GM23248 (cell line): Measurements from ENCODE around the gene PNPLA1. TPM values are rescaled to one million over a fixed set of nuclear protein-coding genes. Genes with fewer than 3 reads are reported as not detected.

ENCODE experiments used
- DNase-seq: peaks from one replicate; pipeline ENCODE4 v3.0.0-alpha.2; 2015
- H2AFZ ChIP-seq: fragments of 200-600 bp; sonication (generic); 2 replicates; pipeline ENCODE4 v1.6.1; 2016; ENCODE audit warnings: antibody characterized with exemption
- H3F3A ChIP-seq: fragments of 200-600 bp; sonication (generic); 2 replicates; pipeline ENCODE4 v1.6.1; 2016; ENCODE audit warnings: mild to moderate bottlenecking, antibody characterized with exemption, mixed run types; ENCODE audit not compliant: insufficient read depth
- H3K27ac ChIP-seq: fragments of 200-600 bp; sonication (generic); 2 replicates; pipeline ENCODE4 v1.5.1; 2016; ENCODE audit warnings: mild to moderate bottlenecking
- H3K27me3 ChIP-seq: fragments of 200-600 bp; sonication (generic); replicated peaks from 2 replicates; pipeline ENCODE4 v1.6.1; 2016; ENCODE audit warnings: mild to moderate bottlenecking; ENCODE audit not compliant: insufficient read depth
- H3K36me3 ChIP-seq: fragments of 200-600 bp; sonication (generic); 2 replicates; pipeline ENCODE4 v1.6.1; 2016; ENCODE audit warnings: low read depth, mild to moderate bottlenecking
- H3K4me1 ChIP-seq: fragments of 200-600 bp; sonication (generic); 2 replicates; pipeline ENCODE4 v1.6.1; 2016; ENCODE audit warnings: mild to moderate bottlenecking; ENCODE audit not compliant: insufficient read depth
- H3K4me2 ChIP-seq: fragments of 200-600 bp; sonication (generic); one replicate; pipeline ENCODE4 v1.6.1; 2016; ENCODE audit warnings: mild to moderate bottlenecking; ENCODE audit not compliant: unreplicated experiment
- H3K4me3 ChIP-seq: fragments of 200-600 bp; sonication (generic); 2 replicates; pipeline ENCODE4 v1.5.1; 2016; ENCODE audit warnings: mild to moderate bottlenecking
- H3K79me2 ChIP-seq: fragments of 200-600 bp; sonication (generic); 2 replicates; pipeline ENCODE4 v1.6.1; 2016; ENCODE audit warnings: mild to moderate bottlenecking; ENCODE audit not compliant: insufficient read depth
- H3K9ac ChIP-seq: fragments of 200-600 bp; sonication (generic); 2 replicates; pipeline ENCODE4 v1.6.1; 2016; ENCODE audit warnings: mild to moderate bottlenecking
- H3K9me2 ChIP-seq: fragments of 200-600 bp; sonication (generic); 2 replicates; pipeline ENCODE4 v1.6.1; 2016; ENCODE audit warnings: mixed run types, mild to moderate bottlenecking, moderate library complexity; ENCODE audit not compliant: insufficient read depth
- H3K9me3 ChIP-seq: fragments of 200-600 bp; sonication (generic); one replicate; pipeline ENCODE4 v1.6.1; 2017; ENCODE audit warnings: low read depth
- H4K20me1 ChIP-seq: fragments of 200-600 bp; sonication (generic); 2 replicates; pipeline ENCODE4 v1.6.0; 2016; ENCODE audit not compliant: insufficient read depth
- EZH2 ChIP-seq: fragments of 200-600 bp; sonication (generic); IDR thresholded peaks from 2 replicates; pipeline ENCODE4 v1.6.1; 2018; ENCODE audit warnings: antibody characterized with exemption, mild to moderate bottlenecking; ENCODE audit not compliant: insufficient read depth, poor library complexity, severe bottlenecking
- WGBS, 2 experiments: methylation state at CpG; one replicate each; pipeline ENCODE4 v1.1.6; 2015 to 2017; ENCODE audit warnings: low lambda C conversion rate in 2 of 2, low coverage in 1 of 2; ENCODE audit errors: missing lambda C conversion rate in 2 of 2; 5-methylcytosine and 5-hydroxymethylcytosine counted together
- in situ Hi-C: fragments of 300-500 bp; cut with MboI; formaldehyde crosslinking; loops from 2 replicates; pipeline ENCODE4 v1.15.0; 2020
- polyA plus RNA-seq: library from polyadenylated mRNA; unstranded; fragments of >200 nt; fragmentation: Nextera tagmentation; extraction: Ambion mirVana; gene quantifications from 2 replicates; pipeline ENCODE4 v1.2.1, GENCODE V29; 2016
- total RNA-seq: library from RNA; depleted of rRNA; stranded (reverse); fragments of >200 nt; shearing (Covaris generic); gene quantifications from 2 replicates; pipeline ENCODE4 v1.2.3, GENCODE V29; 2014; rRNA removed

PNPLA1 gene
- total and polyA plus RNA-seq, 2 experiments from 2014 or later: not detected

- no peak overlapping the region for H2AFZ ChIP-seq
- no peaks in the 10 kb centered on the region for H4K20me1 ChIP-seq
- peaks cover 4% of the 10 kb centered on the region; the same call in 1 of the 2 replicates for H3F3A ChIP-seq
- no peak overlapping the region for H3K4me2 ChIP-seq
- H3K9ac ChIP-seq: no peak overlapping the region
- no peak for TF ChIP-seq EZH2
- no peaks in the 10 kb centered on the region for H3K79me2 ChIP-seq
- in situ Hi-C loops: no loop called here
- no peak overlapping the region for H3K27ac ChIP-seq
- H3K36me3 ChIP-seq: no peaks in the 10 kb centered on the region
- H3K9me3 ChIP-seq: no peaks in the 10 kb centered on the region
- no peaks in the 10 kb centered on the region for H3K27me3 ChIP-seq
- no peak overlapping the region for H3K4me3 ChIP-seq
- WGBS, 2 experiments: 93 to 100% methylated on average over 3 of the region's 3 CpGs
- no peaks in the 10 kb centered on the region for H3K9me2 ChIP-seq
- no peak for DNase-seq
- H3K4me1 ChIP-seq: peaks cover 8% of the 10 kb centered on the region
Measured at GRCh38 chr6:36357872-36358225, 88.0 kb downstream of the PNPLA1 start.

Other genes starting within 250 kb of the PNPLA1 start
- gene SLC26A8, start 245.4 kb upstream of the PNPLA1 start, total RNA-seq: not detected in 2 replicates
- gene SLC26A8, start 245.4 kb upstream of the PNPLA1 start, polyA plus RNA-seq: not detected in 2 replicates
- 45.0 and 75.2 TPM in 2 replicates for gene MAPK14, start 242.3 kb upstream of the PNPLA1 start, total RNA-seq
- 26.8 and 27.0 TPM in 2 replicates for gene MAPK14, start 242.3 kb upstream of the PNPLA1 start, polyA plus RNA-seq
- 3.0 and 6.6 TPM in 2 replicates for gene MAPK13, start 139.5 kb upstream of the PNPLA1 start, total RNA-seq
- 2.9 and 3.2 TPM in 2 replicates for gene MAPK13, start 139.5 kb upstream of the PNPLA1 start, polyA plus RNA-seq
- gene BRPF3, start 73.3 kb upstream of the PNPLA1 start, total RNA-seq: 7.9 and 11.3 TPM in 2 replicates
- 5.8 and 6.3 TPM in 2 replicates for gene BRPF3, start 73.3 kb upstream of the PNPLA1 start, polyA plus RNA-seq
- not detected in 2 replicates for gene BNIP5, start 66.8 kb downstream of the PNPLA1 start, total RNA-seq
- gene BNIP5, start 66.8 kb downstream of the PNPLA1 start, polyA plus RNA-seq: not detected in 2 replicates
- gene ETV7, start 117.6 kb downstream of the PNPLA1 start, total RNA-seq: 0.32 TPM in 1 of 2 replicates, not detected in the other
- 0.70 and 0.99 TPM in 2 replicates for gene ETV7, start 117.6 kb downstream of the PNPLA1 start, polyA plus RNA-seq
- gene PXT1, start 172.8 kb downstream of the PNPLA1 start, total RNA-seq: not detected in 2 replicates
- not detected in 2 replicates for gene PXT1, start 172.8 kb downstream of the PNPLA1 start, polyA plus RNA-seq
- 103 and 120 TPM in 2 replicates for gene KCTD20, start 172.9 kb downstream of the PNPLA1 start, total RNA-seq
- gene KCTD20, start 172.9 kb downstream of the PNPLA1 start, polyA plus RNA-seq: 52.3 and 52.7 TPM in 2 replicates